ENCODE results near the gene PARD3B.

DNA sequence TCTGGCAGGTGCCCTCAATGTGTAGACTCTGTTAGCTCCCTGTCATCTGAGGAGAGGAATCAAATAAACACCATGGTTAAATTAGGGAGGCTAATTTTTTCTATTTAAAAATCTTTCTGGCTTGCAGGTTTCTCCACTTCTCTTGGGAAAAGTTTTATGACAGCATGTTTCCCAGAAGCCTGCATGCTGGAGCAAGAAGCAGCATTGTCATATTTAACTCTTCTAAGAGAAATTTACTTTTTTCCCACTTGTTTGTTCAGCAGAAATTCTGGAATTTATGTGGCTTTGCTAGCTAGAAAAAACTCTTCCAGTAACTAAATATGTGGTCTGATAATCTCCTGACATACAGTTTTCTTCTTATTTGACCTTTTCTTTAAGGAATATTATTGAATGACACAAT, 230.5 kb downstream of the PARD3B start:
- TF ChIP-seq, protein P1, sequence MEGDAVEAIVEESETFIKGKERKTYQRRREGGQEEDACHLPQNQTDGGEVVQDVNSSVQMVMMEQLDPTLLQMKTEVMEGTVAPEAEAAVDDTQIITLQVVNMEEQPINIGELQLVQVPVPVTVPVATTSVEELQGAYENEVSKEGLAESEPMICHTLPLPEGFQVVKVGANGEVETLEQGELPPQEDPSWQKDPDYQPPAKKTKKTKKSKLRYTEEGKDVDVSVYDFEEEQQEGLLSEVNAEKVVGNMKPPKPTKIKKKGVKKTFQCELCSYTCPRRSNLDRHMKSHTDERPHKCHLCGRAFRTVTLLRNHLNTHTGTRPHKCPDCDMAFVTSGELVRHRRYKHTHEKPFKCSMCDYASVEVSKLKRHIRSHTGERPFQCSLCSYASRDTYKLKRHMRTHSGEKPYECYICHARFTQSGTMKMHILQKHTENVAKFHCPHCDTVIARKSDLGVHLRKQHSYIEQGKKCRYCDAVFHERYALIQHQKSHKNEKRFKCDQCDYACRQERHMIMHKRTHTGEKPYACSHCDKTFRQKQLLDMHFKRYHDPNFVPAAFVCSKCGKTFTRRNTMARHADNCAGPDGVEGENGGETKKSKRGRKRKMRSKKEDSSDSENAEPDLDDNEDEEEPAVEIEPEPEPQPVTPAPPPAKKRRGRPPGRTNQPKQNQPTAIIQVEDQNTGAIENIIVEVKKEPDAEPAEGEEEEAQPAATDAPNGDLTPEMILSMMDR (IDR thresholded peaks at IDR 0.05; ENCODE audit: borderline replicate concordance, extremely low read depth, low read length, poor library complexity, severe bottlenecking), result no peak
- TF ChIP-seq EZH2 (IDR thresholded peaks at IDR 0.05; ENCODE audit: borderline replicate concordance, low read depth, low read length, severe bottlenecking), result no peak

All from DND-41 (cell line).